KMS-11 (cell line): ENCODE results near the gene EPB41L1.

ENCODE experiments used
- H2AFZ ChIP-seq: fragments of 200-600 bp; sonication (generic); 2 replicates; pipeline ENCODE4 v1.6.1; 2016; ENCODE audit warnings: antibody characterized with exemption, mixed run types, low read depth
- H3K27ac ChIP-seq: fragments of 200-600 bp; sonication (generic); 2 replicates; pipeline ENCODE4 v1.6.1; 2016; ENCODE audit warnings: mild to moderate bottlenecking, mixed run types
- H3K27me3 ChIP-seq: fragments of 200-600 bp; sonication (generic); 2 replicates; pipeline ENCODE4 v1.6.1; 2017; ENCODE audit warnings: mild to moderate bottlenecking, low read depth, mixed run types, moderate library complexity; ENCODE audit not compliant: insufficient read depth
- H3K36me3 ChIP-seq: fragments of 200-600 bp; sonication (generic); 2 replicates; pipeline ENCODE4 v1.6.1; 2017; ENCODE audit warnings: mild to moderate bottlenecking, mixed run types; ENCODE audit not compliant: insufficient read depth
- H3K4me1 ChIP-seq: fragments of 200-600 bp; sonication (generic); 2 replicates; pipeline ENCODE4 v1.6.1; 2016; ENCODE audit warnings: mild to moderate bottlenecking, low read depth, mixed run types; ENCODE audit not compliant: poor library complexity, severe bottlenecking
- H3K4me2 ChIP-seq: fragments of 200-600 bp; sonication (generic); 2 replicates; pipeline ENCODE4 v1.7.0; 2016; ENCODE audit warnings: mild to moderate bottlenecking, mixed run types
- H3K4me3 ChIP-seq: fragments of 200-600 bp; sonication (generic); IDR thresholded peaks from 2 replicates; pipeline ENCODE4 v1.6.1; 2017; ENCODE audit warnings: low read depth, low read length, mixed read lengths; ENCODE audit not compliant: insufficient read depth
- H3K79me2 ChIP-seq: fragments of 200-600 bp; sonication (generic); 2 replicates; pipeline ENCODE4 v1.6.1; 2016; ENCODE audit warnings: low read depth, mixed run types; ENCODE audit not compliant: insufficient read depth
- H3K9ac ChIP-seq: fragments of 200-600 bp; sonication (generic); 2 replicates; pipeline ENCODE4 v1.6.1; 2016; ENCODE audit warnings: mild to moderate bottlenecking, mixed run types
- H4K20me1 ChIP-seq: fragments of 200-600 bp; sonication (generic); 2 replicates; pipeline ENCODE4 v1.6.1; 2016; ENCODE audit warnings: mild to moderate bottlenecking, mixed run types; ENCODE audit not compliant: insufficient read depth
- CTCF ChIP-seq: fragments of 200-600 bp; sonication (generic); conservative IDR thresholded peaks from 2 replicates; pipeline ENCODE4 v1.6.1; 2017; ENCODE audit warnings: low read depth, mild to moderate bottlenecking, antibody characterized with exemption, low read length, moderate library complexity, mixed read lengths

Gene EPB41L1

GRCh38 chr20:36175016-36175415, 20.5 kb downstream of the EPB41L1 start:
- Histone ChIP-seq H3K79me2 (no peaks in the 10 kb centered on the region), H3K36me3 (no peaks in the 10 kb centered on the region), H3K4me3 (no peak overlapping the region), H4K20me1 (no peaks in the 10 kb centered on the region), H3K4me2 (no peak overlapping the region), H2AFZ (no peak overlapping the region), H3K9ac (no peak overlapping the region), H3K4me1 (no peaks in the 10 kb centered on the region), H3K27ac (no peak overlapping the region), H3K27me3 (no peaks in the 10 kb centered on the region)
- TF ChIP-seq CTCF, result no peak

- Histone ChIP-seq H4K20me1 (no peaks in the 10 kb centered on the region), H3K4me3 (no peak overlapping the region), H2AFZ (no peak overlapping the region), H3K4me1 (no peaks in the 10 kb centered on the region), H3K79me2 (no peaks in the 10 kb centered on the region), H3K27ac (no peak overlapping the region), H3K4me2 (no peak overlapping the region), H3K9ac (no peak overlapping the region), H3K27me3 (no peaks in the 10 kb centered on the region), H3K36me3 (no peaks in the 10 kb centered on the region)
- no peak for TF ChIP-seq CTCF
Observed at GRCh38 chr20:36175475-36175995, 21.0 kb downstream of the EPB41L1 start.

- TF ChIP-seq CTCF, result no peak
- Histone ChIP-seq H3K4me2 (no peak overlapping the region), H3K4me3 (no peak overlapping the region), H4K20me1 (no peaks in the 10 kb centered on the region), H3K79me2 (no peaks in the 10 kb centered on the region), H3K4me1 (no peaks in the 10 kb centered on the region), H2AFZ (no peak overlapping the region), H3K27me3 (no peaks in the 10 kb centered on the region), H3K9ac (no peak overlapping the region), H3K36me3 (no peaks in the 10 kb centered on the region), H3K27ac (no peak overlapping the region)
Observed at GRCh38 chr20:36177716-36178115, 23.2 kb downstream of the EPB41L1 start.

GRCh38 chr20:36179170-36179945, 24.8 kb downstream of the EPB41L1 start:
- Histone ChIP-seq H4K20me1 (no peaks in the 10 kb centered on the region), H2AFZ (no peak overlapping the region), H3K4me1 (no peaks in the 10 kb centered on the region), H3K79me2 (no peaks in the 10 kb centered on the region), H3K4me3 (no peak overlapping the region), H3K27ac (no peak overlapping the region), H3K27me3 (no peaks in the 10 kb centered on the region), H3K36me3 (no peaks in the 10 kb centered on the region), H3K9ac (no peak overlapping the region), H3K4me2 (no peak overlapping the region)
- TF ChIP-seq CTCF, result no peak
